Left ventricle myocardium inferior (tissue), 1 donor: ENCODE results near the gene ITPA. TPM values are rescaled to one million over a fixed set of nuclear protein-coding genes. Genes with fewer than 3 reads are reported as not detected.

Source experiments
- DNase-seq: peaks from one replicate; pipeline ENCODE4 v3.0.0-alpha.2; 2020
- H3K27ac ChIP-seq: fragments of 200-600 bp; replicated peaks from 2 replicates; pipeline ENCODE4 v1.8.0; 2021
- H3K27me3 ChIP-seq: fragments of 200-600 bp; 2 replicates; pipeline ENCODE4 v1.8.0; 2021; ENCODE audit warnings: low read depth
- H3K36me3 ChIP-seq: fragments of 200-600 bp; 2 replicates; pipeline ENCODE4 v1.8.0; 2021
- H3K4me1 ChIP-seq: fragments of 200-600 bp; 2 replicates; pipeline ENCODE4 v1.8.0; 2021
- H3K4me3 ChIP-seq: fragments of 200-600 bp; 2 replicates; pipeline ENCODE4 v1.8.0; 2021; ENCODE audit warnings: mild to moderate bottlenecking, moderate library complexity
- H3K9me3 ChIP-seq: fragments of 200-600 bp; replicated peaks from 2 replicates; pipeline ENCODE4 v1.8.0; 2021
- CTCF ChIP-seq: fragments of 200-600 bp; IDR thresholded peaks from 2 replicates; pipeline ENCODE4 v1.8.0; 2021; ENCODE audit warnings: antibody characterized with exemption, mild to moderate bottlenecking, borderline replicate concordance
- intact Hi-C: fragments of 100-400 bp; cut with micrococcal nuclease; formaldehyde crosslinking; loops from one replicate; pipeline ENCODE4 v1.11.0; 2022
- total RNA-seq: library from RNA; stranded (reverse); fragmentation: NEBNext Ultra II Directional; extraction: Animal tissue kit (Norgen Biotek cat#: 25700); gene quantifications from one replicate; pipeline ENCODE4 v1.2.1, GENCODE V29; 2021
- donor health status: DM: no; HTN: yes; CAD: no; lungs with severe emphysema.

ITPA gene
- total RNA-seq, 1 donor from 2014 or later = 17.2 TPM

GRCh38 chr20:3171391-3172125, 37.7 kb upstream of the ITPA start:
- intact Hi-C loops = no loop called here
- Histone ChIP-seq H3K4me1 (peaks cover 43% of the 10 kb centered on the region), H3K9me3 (no peaks in the 10 kb centered on the region), H3K36me3 (no peaks in the 10 kb centered on the region), H3K27me3 (no peaks in the 10 kb centered on the region), H3K27ac (no peak overlapping the region), H3K4me3 (no peak overlapping the region)
- DNase-seq = no peak
- no peak for TF ChIP-seq CTCF

- H3K36me3 ChIP-seq = no peaks in the 10 kb centered on the region
- no peaks in the 10 kb centered on the region for H3K27me3 ChIP-seq
- DNase-seq = no peak
- TF ChIP-seq CTCF = no peak
- peaks cover 43% of the 10 kb centered on the region for H3K4me1 ChIP-seq
- H3K27ac ChIP-seq = peak overlapping the region; percentile 87
- H3K9me3 ChIP-seq = no peaks in the 10 kb centered on the region
- H3K4me3 ChIP-seq = peak overlapping the region; percentile 99
- intact Hi-C loops = no loop called here
These were observed 37.0 kb upstream of the ITPA start for GRCh38 chr20:3172126-3172932.

GRCh38 chr20:3172933-3173609, 36.2 kb upstream of the ITPA start, which contains the start of gene LZTS3:
TSS of gene LZTS3 (minus strand) at chr20:3173549. CDS start at chr20:3167163, 6,386 bp downstream.
- DNase-seq = peak; percentile 75
- intact Hi-C loops = no loop called here
- Histone ChIP-seq H3K9me3 (no peaks in the 10 kb centered on the region), H3K36me3 (no peaks in the 10 kb centered on the region), H3K27ac (peak within 1 kb of the TSS; percentile 87), H3K4me1 (peaks cover 36% of the 10 kb centered on the region), H3K4me3 (peak within 1 kb of the TSS; percentile 99), H3K27me3 (no peaks in the 10 kb centered on the region)
- TF ChIP-seq CTCF = no peak

DNA sequence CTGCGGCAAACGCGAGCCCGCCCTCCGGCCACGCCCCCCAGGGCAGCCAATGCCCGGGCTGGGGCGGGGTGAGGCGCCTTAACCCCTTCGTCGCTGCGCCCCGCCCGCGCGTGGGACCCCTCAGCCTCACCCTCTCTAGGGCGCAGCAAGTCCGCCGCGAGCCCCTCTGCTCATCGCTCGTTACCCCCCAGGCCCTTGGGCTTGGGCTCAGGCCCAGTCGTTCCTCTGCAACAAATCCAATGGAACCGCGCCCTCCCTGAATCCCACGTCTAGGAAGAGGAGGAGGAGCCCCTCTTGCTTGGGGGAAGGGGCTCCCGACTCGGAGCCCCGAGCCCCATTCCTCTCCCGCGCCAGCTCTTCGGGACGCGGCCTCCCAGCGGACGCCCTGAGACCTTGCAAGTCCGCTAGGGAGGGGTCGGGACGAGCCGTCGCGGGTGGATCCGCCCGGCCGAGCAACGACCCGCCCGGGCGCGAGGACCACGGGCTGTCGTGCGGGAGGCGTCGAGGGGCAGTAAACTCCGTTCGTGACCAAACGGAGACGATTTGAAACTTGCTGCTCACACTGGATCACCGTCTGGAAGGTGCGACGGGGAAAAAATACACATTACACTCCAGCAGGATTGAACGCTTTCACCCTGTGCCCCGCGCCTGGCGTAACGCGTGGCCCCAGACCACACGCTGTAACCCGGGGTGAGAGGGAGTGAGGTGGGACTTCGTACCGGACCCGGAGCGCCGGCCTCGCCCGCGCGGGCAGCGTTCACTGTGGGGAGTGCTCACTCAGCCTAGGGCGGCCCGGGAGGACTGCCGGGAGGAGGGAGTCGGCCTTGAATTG, 35.5 kb upstream of the ITPA start:
- no peaks in the 10 kb centered on the region for H3K27me3 ChIP-seq
- intact Hi-C loops = no loop called here
- no peaks in the 10 kb centered on the region for H3K36me3 ChIP-seq
- peak overlapping the region; percentile 87 for H3K27ac ChIP-seq
- peak overlapping the region; percentile 99 for H3K4me3 ChIP-seq
- TF ChIP-seq CTCF = peak; percentile 33
- peak; percentile 93 for DNase-seq
- H3K4me1 ChIP-seq = peaks cover 36% of the 10 kb centered on the region
- H3K9me3 ChIP-seq = no peaks in the 10 kb centered on the region
